SK-N-SH treated with all-trans-retinoic acid at 6 μM for 48 hours (cell line): ENCODE results near the gene ANAPC1.

Experiments
- ATAC-seq: fragments of 200-7000 bp; cut with Tn5 transposase; 3 replicates; pipeline ENCODE4 v1.9.1; 2020; ENCODE audit warnings: mild to moderate bottlenecking, moderate library complexity
- ARNTL ChIP-seq: fragments of 450-650 bp; formaldehyde crosslinking; IDR thresholded peaks from 2 replicates; pipeline ENCODE4 v1.5.0; 2020; ENCODE audit warnings: low read depth, mild to moderate bottlenecking, moderate library complexity, borderline replicate concordance
- CSDC2 ChIP-seq: fragments of 250-450 bp; sonication (Bioruptor Pico); IDR thresholded peaks from 2 replicates; pipeline ENCODE4 v1.5.0; 2020; ENCODE audit warnings: mild to moderate bottlenecking, moderate library complexity
- CSRNP3 ChIP-seq: fragments of 250-450 bp; sonication (Bioruptor Pico); IDR thresholded peaks from 2 replicates; pipeline ENCODE4 v1.5.1; 2021; ENCODE audit warnings: mild to moderate bottlenecking, moderate library complexity
- ESRRG ChIP-seq: fragments of 250-450 bp; sonication (Bioruptor Pico); IDR thresholded peaks from 2 replicates; pipeline ENCODE4 v1.6.1; 2021; ENCODE audit warnings: mild to moderate bottlenecking
- GLIS3 ChIP-seq: fragments of 250-450 bp; sonication (Bioruptor Pico); IDR thresholded peaks from 2 replicates; pipeline ENCODE4 v1.5.0; 2020; ENCODE audit warnings: mild to moderate bottlenecking, moderate library complexity
- ISL1 ChIP-seq: fragments of 250-450 bp; sonication (Bioruptor Pico); IDR thresholded peaks from 2 replicates; pipeline ENCODE4 v2.1.2; 2022; ENCODE audit warnings: mild to moderate bottlenecking, moderate library complexity
- OSR1 ChIP-seq: fragments of 250-450 bp; sonication (Bioruptor Pico); IDR thresholded peaks from 2 replicates; pipeline ENCODE4 v1.8.0; 2022; ENCODE audit warnings: moderate library complexity, mild to moderate bottlenecking, inconsistent platforms
- PATZ1 ChIP-seq: fragments of 250-450 bp; sonication (Bioruptor Pico); IDR thresholded peaks from 2 replicates; pipeline ENCODE4 v1.8.0; 2020; ENCODE audit warnings: mild to moderate bottlenecking, moderate library complexity, borderline replicate concordance
- POU6F1 ChIP-seq: fragments of 250-450 bp; sonication (Bioruptor Pico); IDR thresholded peaks from 2 replicates; pipeline ENCODE4 v1.8.0; 2021; ENCODE audit warnings: low read depth, mild to moderate bottlenecking, moderate library complexity, borderline replicate concordance
- PPARA ChIP-seq: fragments of 250-450 bp; sonication (Bioruptor Pico); IDR thresholded peaks from 2 replicates; pipeline ENCODE4 v1.5.0; 2020; ENCODE audit warnings: mild to moderate bottlenecking, borderline replicate concordance
- RARB ChIP-seq: fragments of 250-450 bp; sonication (Bioruptor Pico); IDR thresholded peaks from 2 replicates; pipeline ENCODE4 v1.8.0; 2021; ENCODE audit warnings: mild to moderate bottlenecking, moderate library complexity
- SNAI2 ChIP-seq: fragments of 250-450 bp; sonication (Bioruptor Pico); IDR thresholded peaks from 2 replicates; pipeline ENCODE4 v1.5.0; 2020; ENCODE audit warnings: mild to moderate bottlenecking, moderate library complexity
- TCF4 ChIP-seq: fragments of 250-450 bp; sonication (Bioruptor Pico); IDR thresholded peaks from 2 replicates; pipeline ENCODE4 v1.8.0; 2021; ENCODE audit warnings: mild to moderate bottlenecking, moderate library complexity, borderline replicate concordance
- TOX ChIP-seq: fragments of 250-450 bp; sonication (Bioruptor Pico); IDR thresholded peaks from 2 replicates; pipeline ENCODE4 v1.8.0; 2021; ENCODE audit warnings: mild to moderate bottlenecking, moderate library complexity, borderline replicate concordance
- TSHZ2 ChIP-seq: fragments of 250-450 bp; sonication (Bioruptor Pico); IDR thresholded peaks from 2 replicates; pipeline ENCODE4 v1.5.0; 2020; ENCODE audit warnings: mild to moderate bottlenecking, moderate library complexity
- ZFP3 ChIP-seq: fragments of 250-450 bp; sonication (Bioruptor Pico); IDR thresholded peaks from 2 replicates; pipeline ENCODE4 v1.5.0; 2020; ENCODE audit warnings: mild to moderate bottlenecking, moderate library complexity
- ZFP30 ChIP-seq: fragments of 450-650 bp; formaldehyde crosslinking; IDR thresholded peaks from 2 replicates; pipeline ENCODE4 v1.5.0; 2022; ENCODE audit warnings: mild to moderate bottlenecking, moderate library complexity
- ZNF565 ChIP-seq: fragments of 450-650 bp; formaldehyde crosslinking; conservative IDR thresholded peaks from 2 replicates; pipeline ENCODE4 v1.5.0; 2020; ENCODE audit warnings: low read depth, mild to moderate bottlenecking, moderate library complexity
- ZNF70 ChIP-seq: fragments of 450-650 bp; formaldehyde crosslinking; IDR thresholded peaks from 2 replicates; pipeline ENCODE4 v1.5.0; 2020; ENCODE audit warnings: mild to moderate bottlenecking, moderate library complexity
- ZNF8 ChIP-seq: fragments of 450-650 bp; formaldehyde crosslinking; IDR thresholded peaks from 2 replicates; pipeline ENCODE4 v1.5.0; 2020; ENCODE audit warnings: mild to moderate bottlenecking, moderate library complexity

Gene ANAPC1

GRCh38 chr2:111930875-111931274, 46.9 kb upstream of the ANAPC1 start (continued):
- no peak for TF ChIP-seq PATZ1 (CRISPR knock-in tag)

GRCh38 chr2:111930409-111930808, 46.4 kb upstream of the ANAPC1 start:
- no peak for TF ChIP-seq PATZ1 (CRISPR knock-in tag)
- no peak for TF ChIP-seq POU6F1 (CRISPR knock-in tag)
- TF ChIP-seq ZFP3 (CRISPR knock-in tag): no peak
- TF ChIP-seq ZNF8 (CRISPR knock-in tag): no peak
- no peak for TF ChIP-seq ISL1
- TF ChIP-seq ESRRG (CRISPR knock-in tag): no peak
- no peak for TF ChIP-seq ZFP30
- no peak for TF ChIP-seq CSDC2 (CRISPR knock-in tag)
- no peak for TF ChIP-seq PPARA (CRISPR knock-in tag)
- TF ChIP-seq ZNF565: no peak
- TF ChIP-seq OSR1 (CRISPR knock-in tag): no peak
- no peak for TF ChIP-seq CSRNP3 (CRISPR knock-in tag)
- no peak for TF ChIP-seq TCF4 (CRISPR knock-in tag)
- TF ChIP-seq SNAI2 (CRISPR knock-in tag): no peak
- TF ChIP-seq TSHZ2 (CRISPR knock-in tag): no peak
- no peak for TF ChIP-seq RARB
- TF ChIP-seq ZNF70 (CRISPR knock-in tag): no peak
- no peak for TF ChIP-seq TOX (CRISPR knock-in tag)
- no peak for TF ChIP-seq ARNTL
- TF ChIP-seq GLIS3: no peak
- no peak for ATAC-seq

- no peak for ATAC-seq
- no peak for TF ChIP-seq TOX (CRISPR knock-in tag)
- no peak for TF ChIP-seq TSHZ2 (CRISPR knock-in tag)
- TF ChIP-seq SNAI2 (CRISPR knock-in tag): no peak
- no peak for TF ChIP-seq ZNF565
- TF ChIP-seq TCF4 (CRISPR knock-in tag): no peak
- no peak for TF ChIP-seq GLIS3
- TF ChIP-seq CSRNP3 (CRISPR knock-in tag): no peak
- TF ChIP-seq PPARA (CRISPR knock-in tag): no peak
- TF ChIP-seq POU6F1 (CRISPR knock-in tag): no peak
- TF ChIP-seq ZFP30: no peak
- TF ChIP-seq RARB: no peak
- TF ChIP-seq ZNF8 (CRISPR knock-in tag): no peak
These were observed 43.7 kb upstream of the ANAPC1 start for GRCh38 chr2:111927723-111928122.
